NT2/D1 (cell line): ENCODE data around the gene TNFRSF1A.
A peak's percentile ranks its signal among the peaks of the same experiment; 100 is the strongest.

ENCODE experiments used
- DNase-seq: peaks from one replicate; pipeline ENCODE4 v3.0.0-alpha.2; 2011; ENCODE audit warnings: low read depth, low spot score
- H3K27me3 ChIP-seq: 2 replicates; pipeline ENCODE4 v1.6.0; 2011; ENCODE audit warnings: mild to moderate bottlenecking; ENCODE audit not compliant: insufficient read length, insufficient read depth
- H3K36me3 ChIP-seq: 2 replicates; pipeline ENCODE4 v1.6.1; 2011; ENCODE audit warnings: mild to moderate bottlenecking, low read length, mixed read lengths; ENCODE audit not compliant: insufficient read depth, insufficient read length
- H3K4me1 ChIP-seq: 2 replicates; pipeline ENCODE4 v1.5.1; 2011; ENCODE audit not compliant: insufficient read depth, insufficient read length
- H3K4me3 ChIP-seq: 2 replicates; pipeline ENCODE4 v1.5.1; 2011; ENCODE audit warnings: low read depth; ENCODE audit not compliant: insufficient read length
- H3K9ac ChIP-seq: 2 replicates; pipeline ENCODE4 v1.6.0; 2011; ENCODE audit warnings: low read depth; ENCODE audit not compliant: insufficient read length
- H3K9me3 ChIP-seq: 2 replicates; pipeline ENCODE4 v1.5.1; 2011; ENCODE audit warnings: mild to moderate bottlenecking, low read length; ENCODE audit not compliant: insufficient read depth
- SUZ12 ChIP-seq: IDR thresholded peaks from 2 replicates; pipeline ENCODE4 v1.6.1; 2011; ENCODE audit not compliant: insufficient read length, insufficient read depth; ENCODE audit errors: extremely low read depth
- YY1 ChIP-seq: IDR thresholded peaks from 2 replicates; pipeline ENCODE4 v1.6.1; 2011; ENCODE audit not compliant: insufficient read length, insufficient read depth
- ZNF274 ChIP-seq: IDR thresholded peaks from 2 replicates; pipeline ENCODE4 v1.6.1; 2011; ENCODE audit warnings: mild to moderate bottlenecking, low read depth, low read length

TNFRSF1A gene

GRCh38 chr12:6333566-6333965, 8.3 kb downstream of the TNFRSF1A start:
- no peaks in the 10 kb centered on the region for H3K9me3 ChIP-seq
- no peak for DNase-seq
- H3K4me3 ChIP-seq = no peak overlapping the region
- H3K9ac ChIP-seq = peak overlapping the region; percentile 37
- TF ChIP-seq YY1 = no peak
- no peak for TF ChIP-seq SUZ12
- H3K4me1 ChIP-seq = peaks cover 49% of the 10 kb centered on the region
- H3K36me3 ChIP-seq = peaks cover 85% of the 10 kb centered on the region
- H3K27me3 ChIP-seq = no peaks in the 10 kb centered on the region

GRCh38 chr12:6333029-6333428, 8.8 kb downstream of the TNFRSF1A start:
- Histone ChIP-seq H3K4me1 (peaks cover 46% of the 10 kb centered on the region), H3K36me3 (peaks cover 86% of the 10 kb centered on the region), H3K27me3 (no peaks in the 10 kb centered on the region), H3K9me3 (no peaks in the 10 kb centered on the region), H3K4me3 (no peak overlapping the region), H3K9ac (no peak overlapping the region)
- DNase-seq = no peak
- TF ChIP-seq SUZ12 (no peak), YY1 (no peak), ZNF274 (no peak)

GRCh38 chr12:6332459-6332858, 9.4 kb downstream of the TNFRSF1A start:
- no peak for DNase-seq

GRCh38 chr12:6330999-6331714, 10.7 kb downstream of the TNFRSF1A start:
- Histone ChIP-seq H3K4me1 (peaks cover 43% of the 10 kb centered on the region), H3K36me3 (peaks cover 93% of the 10 kb centered on the region), H3K9ac (no peak overlapping the region), H3K27me3 (no peaks in the 10 kb centered on the region), H3K4me3 (no peak overlapping the region), H3K9me3 (no peaks in the 10 kb centered on the region)
- TF ChIP-seq YY1 (no peak), SUZ12 (no peak)
- DNase-seq = no peak

More at GRCh38 chr12:6332459-6332858, 9.4 kb downstream of the TNFRSF1A start:
- Histone ChIP-seq H3K9me3 (no peaks in the 10 kb centered on the region), H3K4me1 (peaks cover 46% of the 10 kb centered on the region), H3K9ac (no peak overlapping the region), H3K36me3 (peaks cover 86% of the 10 kb centered on the region), H3K27me3 (no peaks in the 10 kb centered on the region), H3K4me3 (no peak overlapping the region)
- TF ChIP-seq ZNF274 = no peak
- no peak for TF ChIP-seq SUZ12
- TF ChIP-seq YY1 = no peak

- peaks cover 95% of the 10 kb centered on the region for H3K36me3 ChIP-seq
Measured at GRCh38 chr12:6330192-6330591, 11.7 kb downstream of the TNFRSF1A start.

GRCh38 chr12:6329703-6330064, 12.2 kb downstream of the TNFRSF1A start:
- Histone ChIP-seq H3K9ac (no peak overlapping the region), H3K27me3 (no peaks in the 10 kb centered on the region), H3K4me1 (peaks cover 41% of the 10 kb centered on the region), H3K4me3 (no peak overlapping the region), H3K36me3 (peaks cover 95% of the 10 kb centered on the region), H3K9me3 (no peaks in the 10 kb centered on the region)
- no peak for TF ChIP-seq YY1
- DNase-seq = no peak

More at GRCh38 chr12:6330192-6330591, 11.7 kb downstream of the TNFRSF1A start:
- Histone ChIP-seq H3K9ac (no peak overlapping the region), H3K4me1 (peaks cover 41% of the 10 kb centered on the region), H3K9me3 (no peaks in the 10 kb centered on the region), H3K27me3 (no peaks in the 10 kb centered on the region), H3K4me3 (no peak overlapping the region)
- TF ChIP-seq ZNF274 (no peak), SUZ12 (no peak), YY1 (no peak)
- DNase-seq = no peak

- peaks cover 43% of the 10 kb centered on the region for H3K4me1 ChIP-seq
- H3K36me3 ChIP-seq = peaks cover 92% of the 10 kb centered on the region
- H3K9me3 ChIP-seq = no peaks in the 10 kb centered on the region
- TF ChIP-seq YY1 (no peak), SUZ12 (no peak)
- DNase-seq = no peak
- H3K27me3 ChIP-seq = no peaks in the 10 kb centered on the region
- H3K9ac ChIP-seq = no peak overlapping the region
- H3K4me3 ChIP-seq = no peak overlapping the region
Measured at GRCh38 chr12:6328945-6329702, 12.8 kb downstream of the TNFRSF1A start.

- no peaks in the 10 kb centered on the region for H3K27me3 ChIP-seq
- H3K4me1 ChIP-seq = peaks cover 39% of the 10 kb centered on the region
- no peak overlapping the region for H3K4me3 ChIP-seq
- H3K9ac ChIP-seq = peak overlapping the region; percentile 33
- no peak for TF ChIP-seq SUZ12
- no peak for TF ChIP-seq ZNF274
- TF ChIP-seq YY1 = no peak
- peaks cover 83% of the 10 kb centered on the region for H3K36me3 ChIP-seq
- DNase-seq = no peak
- no peaks in the 10 kb centered on the region for H3K9me3 ChIP-seq
Measured at GRCh38 chr12:6328045-6328779, 13.7 kb downstream of the TNFRSF1A start.
